CD4-positive, alpha-beta memory T cell (primary cell): Measurements from ENCODE around the gene CKM. TPM values are rescaled to one million over a fixed set of nuclear protein-coding genes. Genes with fewer than 3 reads are reported as not detected.

ENCODE experiments used
- CTCF ChIA-PET: fragments of 350-600 bp; sonication (Branson Sonifier 250); formaldehyde crosslinking; loops from one replicate; lab custom pipeline; 2021; ENCODE audit warnings: inconsistent platforms; ENCODE audit not compliant: partially characterized antibody; lab: Charles Lee
- POLR2A ChIA-PET: fragments of 350-600 bp; sonication (Branson Sonifier 250); formaldehyde crosslinking; loops from one replicate; lab custom pipeline; 2021; ENCODE audit not compliant: partially characterized antibody; lab: Charles Lee
- DNase-seq, 5 donors: peaks; one replicate each; pipeline versions ENCODE4 v3.0.0 to v3.0.0-alpha.2; 2020 to 2022; ENCODE audit warnings: mixed read lengths in 1 of 5
- H3K27ac ChIP-seq: one replicate; pipeline ENCODE4 v1.7.0; 2013; ENCODE audit warnings: low read depth, low read length
- H3K27me3 ChIP-seq: 2 replicates; pipeline ENCODE4 v1.7.0; 2013; ENCODE audit warnings: mild to moderate bottlenecking, low read length, moderate library complexity; ENCODE audit not compliant: insufficient read depth
- H3K36me3 ChIP-seq: 2 replicates; pipeline ENCODE4 v1.7.0; 2013; ENCODE audit warnings: mild to moderate bottlenecking, low read length, moderate library complexity; ENCODE audit not compliant: insufficient read depth
- H3K4me1 ChIP-seq: 2 replicates; pipeline ENCODE4 v1.7.0; 2013; ENCODE audit warnings: mild to moderate bottlenecking, low read length, moderate library complexity; ENCODE audit not compliant: insufficient read depth
- H3K4me3 ChIP-seq, 2 donors: one replicate each; pipeline ENCODE4 v1.7.0; 2013; ENCODE audit warnings: low read length in 2 of 2, mild to moderate bottlenecking in 1 of 2
- H3K9me3 ChIP-seq, 2 donors: one replicate each; pipeline ENCODE4 v1.7.0; 2013; ENCODE audit warnings: low read length in 2 of 2, control low read depth in 1 of 2; ENCODE audit not compliant: control insufficient read depth in 1 of 2
- H3K27ac Mint-ChIP-seq, 7 donors: one replicate each; pipeline ENCODE4 v1.8.0; 2020 to 2021; ENCODE audit warnings: mixed read lengths in 7 of 7, mild to moderate bottlenecking in 6 of 7, inconsistent platforms in 3 of 7, moderate library complexity in 3 of 7
- H3K27me3 Mint-ChIP-seq, 2 donors: one replicate each; pipeline ENCODE4 v1.8.0; 2020 to 2021; ENCODE audit warnings: mixed read lengths in 2 of 2
- H3K36me3 Mint-ChIP-seq, 2 donors: one replicate each; pipeline ENCODE4 v1.8.0; 2020 to 2021; ENCODE audit warnings: mixed read lengths in 2 of 2, inconsistent platforms in 1 of 2, mild to moderate bottlenecking in 1 of 2
- H3K4me1 Mint-ChIP-seq, 4 donors: one replicate each; pipeline ENCODE4 v1.8.0; 2020 to 2021; ENCODE audit warnings: mixed read lengths in 4 of 4, mild to moderate bottlenecking in 1 of 4
- H3K4me3 Mint-ChIP-seq, 8 donors: one replicate each; pipeline ENCODE4 v1.8.0; 2020 to 2021; ENCODE audit warnings: mixed read lengths in 8 of 8, mild to moderate bottlenecking in 7 of 8, moderate library complexity in 6 of 8, inconsistent platforms in 3 of 8
- H3K9me3 Mint-ChIP-seq, 8 donors: one replicate each; pipeline ENCODE4 v1.8.0; 2020 to 2021; ENCODE audit warnings: mixed read lengths in 8 of 8, mild to moderate bottlenecking in 5 of 8, inconsistent platforms in 3 of 8, moderate library complexity in 1 of 8
- intact Hi-C: fragments of 100-400 bp; cut with micrococcal nuclease; formaldehyde crosslinking; loops from one replicate; pipeline ENCODE4 v1.15.1; 2023
- polyA plus RNA-seq, 2 donors: library from polyadenylated mRNA; unstranded; fragments of 300-500 nt; fragmentation: Illumina TruSeq; gene quantifications; one replicate each; pipeline ENCODE4 v1.2.3, GENCODE V29; 2021
- total RNA-seq, 2 experiments: library from RNA; stranded (reverse); gene quantifications; one replicate each; pipeline ENCODE4 v1.2.3, GENCODE V29; 2021

CKM gene
- total and polyA plus RNA-seq, 4 experiments from 2014 or later = not detected

GRCh38 chr19:45354241-45354842, 31.7 kb upstream of the CKM start:
- no peak overlapping the region for H3K4me3 Mint-ChIP-seq
- peaks cover 0 to 3% (median 0%) of the 10 kb centered on the region in 4 donors for H3K4me1 Mint-ChIP-seq
- intact Hi-C loops = no loop called here
- ChIA-PET POLR2A (no interaction called here), CTCF (no interaction called here)
- H3K27ac Mint-ChIP-seq = no peak overlapping the region
- Histone ChIP-seq H3K4me3 (no peak overlapping the region), H3K4me1 (no peaks in the 10 kb centered on the region), H3K27me3 (no peaks in the 10 kb centered on the region), H3K9me3 (no peaks in the 10 kb centered on the region), H3K36me3 (peaks cover 12% of the 10 kb centered on the region), H3K27ac (no peak overlapping the region)
- H3K36me3 Mint-ChIP-seq = peaks cover 22 to 25% of the 10 kb centered on the region in 2 donors
- H3K9me3 Mint-ChIP-seq = peaks cover 0 to 2% (median 0%) of the 10 kb centered on the region in 8 donors
- DNase-seq = no peak
- no peaks in the 10 kb centered on the region for H3K27me3 Mint-ChIP-seq

GRCh38 chr19:45352914-45353796, 30.5 kb upstream of the CKM start:
- H3K36me3 ChIP-seq = peaks cover 12% of the 10 kb centered on the region
- H3K4me1 Mint-ChIP-seq = peaks cover 0 to 3% (median 0%) of the 10 kb centered on the region in 4 donors
- H3K4me1 ChIP-seq = no peaks in the 10 kb centered on the region
- H3K27me3 Mint-ChIP-seq = no peaks in the 10 kb centered on the region
- no peaks in the 10 kb centered on the region for H3K9me3 ChIP-seq
- no peak overlapping the region for H3K4me3 Mint-ChIP-seq
- peaks cover 0 to 2% (median 0%) of the 10 kb centered on the region in 8 donors for H3K9me3 Mint-ChIP-seq
- CTCF ChIA-PET = no interaction called here
- POLR2A ChIA-PET = no interaction called here
- H3K27ac Mint-ChIP-seq = peak overlapping the region in 2 of 7 donors; percentile 21 to 77
- no peak for DNase-seq
- H3K4me3 ChIP-seq = no peak overlapping the region
- peaks cover 16 to 18% of the 10 kb centered on the region in 2 donors for H3K36me3 Mint-ChIP-seq
- no peaks in the 10 kb centered on the region for H3K27me3 ChIP-seq
- intact Hi-C loops = no loop called here
- no peak overlapping the region for H3K27ac ChIP-seq

DNA sequence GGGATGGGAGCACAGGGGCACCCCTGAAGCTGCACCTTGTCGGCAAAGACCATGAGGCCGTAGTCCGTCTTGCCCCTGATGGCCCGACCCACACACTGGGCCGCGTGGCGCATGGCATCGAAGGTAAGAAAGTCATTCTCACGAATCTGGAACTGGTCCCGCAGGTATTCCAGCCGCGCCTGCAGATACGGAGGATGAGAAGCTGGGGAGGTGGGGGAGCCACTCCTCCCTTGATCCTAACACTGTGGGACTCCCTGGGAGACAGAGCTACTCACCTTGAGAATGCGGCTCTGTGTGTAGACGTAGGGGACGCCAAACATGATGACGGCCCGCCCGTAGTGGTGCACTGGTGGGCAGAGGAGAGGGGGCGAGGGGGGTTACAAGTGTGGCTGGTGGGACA, 29.8 kb upstream of the CKM start:
- CTCF ChIA-PET = interaction anchor here (0.6 kb wide), 1 partner anchor 238 kb away, joined by 3 read pairs; no protein-coding TSS in a partner anchor
- Histone ChIP-seq H3K4me1 (no peaks in the 10 kb centered on the region), H3K27ac (no peak overlapping the region), H3K4me3 (no peak overlapping the region), H3K27me3 (no peaks in the 10 kb centered on the region), H3K36me3 (peaks cover 12% of the 10 kb centered on the region), H3K9me3 (no peaks in the 10 kb centered on the region)
- Mint-ChIP-seq H3K36me3 (peaks cover 15 to 18% of the 10 kb centered on the region in 2 donors), H3K4me1 (peaks cover 0 to 3% (median 0%) of the 10 kb centered on the region in 4 donors), H3K4me3 (no peak overlapping the region), H3K27ac (no peak overlapping the region), H3K27me3 (no peaks in the 10 kb centered on the region), H3K9me3 (peaks cover 0 to 2% (median 0%) of the 10 kb centered on the region in 8 donors)
- intact Hi-C loops = no loop called here
- POLR2A ChIA-PET = no interaction called here
- DNase-seq = no peak

GRCh38 chr19:45352062-45352461, 29.4 kb upstream of the CKM start:
- ChIA-PET POLR2A (no interaction called here), CTCF (interaction anchor here (0.6 kb wide), 1 partner anchor 237 kb away, joined by 3 read pairs; no protein-coding TSS in a partner anchor)
- no peak overlapping the region for H3K4me3 ChIP-seq
- H3K4me1 ChIP-seq = no peaks in the 10 kb centered on the region
- Mint-ChIP-seq H3K4me1 (peaks cover 0 to 3% (median 0%) of the 10 kb centered on the region in 4 donors), H3K27ac (no peak overlapping the region), H3K36me3 (peaks cover 15 to 18% of the 10 kb centered on the region in 2 donors), H3K27me3 (no peaks in the 10 kb centered on the region), H3K9me3 (peaks cover 0 to 2% (median 0%) of the 10 kb centered on the region in 8 donors), H3K4me3 (no peak overlapping the region)
- intact Hi-C loops = no loop called here
- H3K27ac ChIP-seq = no peak overlapping the region
- H3K36me3 ChIP-seq = peaks cover 12% of the 10 kb centered on the region
- no peaks in the 10 kb centered on the region for H3K9me3 ChIP-seq
- no peaks in the 10 kb centered on the region for H3K27me3 ChIP-seq
- no peak for DNase-seq

DNA sequence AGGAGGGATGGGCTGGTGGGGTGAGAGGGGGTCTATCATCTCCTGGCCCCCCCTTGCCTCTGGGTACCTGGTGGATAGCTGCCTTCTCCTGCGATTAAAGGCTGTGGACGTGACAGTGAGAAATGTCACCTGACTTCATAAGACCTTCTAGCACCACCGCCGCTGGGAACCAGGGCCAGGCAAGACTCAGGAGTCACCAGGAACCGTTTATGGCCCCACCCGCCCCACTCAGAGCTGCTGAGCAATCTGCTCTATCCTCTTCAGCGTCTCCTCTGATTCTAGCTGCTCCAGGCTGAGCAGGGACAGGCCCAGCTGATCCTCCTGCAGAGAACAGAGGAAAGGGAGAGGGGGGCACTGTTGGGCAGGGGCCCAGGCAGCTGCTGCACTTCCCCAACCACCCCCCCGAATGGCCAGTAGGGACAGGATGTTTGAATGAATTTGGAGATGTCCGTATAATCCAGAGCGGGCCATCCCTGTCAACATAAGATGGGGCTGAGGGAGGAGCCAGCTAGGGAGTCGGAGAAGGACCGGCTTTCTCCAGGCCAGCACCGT, 28.8 kb upstream of the CKM start:
- Mint-ChIP-seq H3K27me3 (no peaks in the 10 kb centered on the region), H3K4me3 (no peak overlapping the region), H3K4me1 (peaks cover 0 to 3% (median 0%) of the 10 kb centered on the region in 4 donors), H3K9me3 (peaks cover 0 to 2% (median 0%) of the 10 kb centered on the region in 8 donors), H3K27ac (no peak overlapping the region), H3K36me3 (peaks cover 14 to 15% of the 10 kb centered on the region in 2 donors)
- H3K36me3 ChIP-seq = peaks cover 12% of the 10 kb centered on the region
- H3K27me3 ChIP-seq = no peaks in the 10 kb centered on the region
- CTCF ChIA-PET = interaction anchor here (1.3 kb wide), 1 partner anchor 13 kb away, joined by 4 read pairs; no protein-coding TSS in a partner anchor
- POLR2A ChIA-PET = no interaction called here
- no peaks in the 10 kb centered on the region for H3K4me1 ChIP-seq
- H3K27ac ChIP-seq = no peak overlapping the region
- intact Hi-C loops = no loop called here
- H3K4me3 ChIP-seq = no peak overlapping the region
- H3K9me3 ChIP-seq = no peaks in the 10 kb centered on the region
- no peak for DNase-seq

DNA sequence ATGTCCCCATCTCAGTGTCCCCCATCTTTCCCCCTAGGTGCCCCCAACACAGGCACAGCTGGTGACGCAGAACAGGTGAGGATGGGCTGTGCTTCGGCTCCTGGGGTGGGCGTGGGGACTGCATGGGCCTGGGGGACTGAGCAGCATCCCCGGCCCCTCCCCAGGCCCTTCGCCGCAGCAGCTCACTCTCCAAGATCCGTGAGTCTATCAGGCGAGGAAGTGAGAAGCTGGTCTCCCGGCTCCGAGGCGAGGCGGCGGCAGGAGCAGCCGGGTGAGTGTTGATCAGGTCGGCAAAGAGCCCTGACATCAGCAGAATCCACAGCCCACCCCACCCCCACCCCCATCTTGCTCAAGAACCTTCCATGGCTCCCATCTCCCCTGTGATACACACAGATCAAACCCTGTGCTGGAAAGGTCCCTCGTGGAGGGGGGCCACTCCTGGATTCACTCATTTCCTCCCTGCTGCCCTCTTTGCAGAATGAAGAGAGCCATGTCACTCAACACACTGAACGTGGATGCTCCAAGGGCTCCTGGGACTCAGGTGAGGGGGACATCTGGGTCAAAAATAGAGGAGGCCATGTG, 27.9 kb upstream of the CKM start:
- Histone ChIP-seq H3K27ac (no peak overlapping the region), H3K27me3 (no peaks in the 10 kb centered on the region), H3K9me3 (no peaks in the 10 kb centered on the region), H3K36me3 (peaks cover 12% of the 10 kb centered on the region), H3K4me3 (no peak overlapping the region), H3K4me1 (no peaks in the 10 kb centered on the region)
- ChIA-PET POLR2A (no interaction called here), CTCF (interaction anchor here (1.3 kb wide), 1 partner anchor 12 kb away, joined by 4 read pairs; no protein-coding TSS in a partner anchor)
- intact Hi-C loops = no loop called here
- H3K27me3 Mint-ChIP-seq = peaks cover 0 to 4% of the 10 kb centered on the region in 2 donors
- peaks cover 0 to 3% (median 0%) of the 10 kb centered on the region in 4 donors for H3K4me1 Mint-ChIP-seq
- peaks cover 9 to 15% of the 10 kb centered on the region in 2 donors for H3K36me3 Mint-ChIP-seq
- no peak overlapping the region for H3K4me3 Mint-ChIP-seq
- H3K27ac Mint-ChIP-seq = no peak overlapping the region
- H3K9me3 Mint-ChIP-seq = peaks cover 0 to 2% (median 0%) of the 10 kb centered on the region in 8 donors
- DNase-seq = no peak
